ENCODE data around the gene ATP6AP1.
"Not testable (repeated sequence)": the region's sequence is repeated elsewhere in the genome, so short reads cannot be mapped to it uniquely, and the experiment has no call there.

Gene ATP6AP1

GRCh38 chrX:154399527-154400368 lies 28.7 kb upstream of the ATP6AP1 start:
- DNase-seq, result peak; percentile 51

DNA sequence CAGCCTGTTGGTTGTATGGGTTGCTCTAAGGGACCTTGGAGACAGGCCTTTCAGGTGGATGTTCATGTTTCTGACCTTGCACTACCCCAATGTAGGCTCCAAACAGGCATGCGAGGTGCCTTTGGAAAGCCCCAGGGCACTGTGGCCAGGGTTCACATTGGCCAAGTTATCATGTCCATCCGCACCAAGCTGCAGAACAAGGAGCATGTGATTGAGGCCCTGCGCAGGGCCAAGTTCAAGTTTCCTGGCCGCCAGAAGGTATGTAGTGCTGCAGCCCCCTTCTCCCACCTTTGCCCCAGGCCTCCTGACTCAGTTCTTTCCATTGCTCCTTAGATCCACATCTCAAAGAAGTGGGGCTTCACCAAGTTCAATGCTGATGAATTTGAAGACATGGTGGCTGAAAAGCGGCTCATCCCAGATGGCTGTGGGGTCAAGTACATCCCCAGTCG lies 28.1 kb upstream of the ATP6AP1 start:
- DNase-seq, result not testable (repeated sequence)

DNA sequence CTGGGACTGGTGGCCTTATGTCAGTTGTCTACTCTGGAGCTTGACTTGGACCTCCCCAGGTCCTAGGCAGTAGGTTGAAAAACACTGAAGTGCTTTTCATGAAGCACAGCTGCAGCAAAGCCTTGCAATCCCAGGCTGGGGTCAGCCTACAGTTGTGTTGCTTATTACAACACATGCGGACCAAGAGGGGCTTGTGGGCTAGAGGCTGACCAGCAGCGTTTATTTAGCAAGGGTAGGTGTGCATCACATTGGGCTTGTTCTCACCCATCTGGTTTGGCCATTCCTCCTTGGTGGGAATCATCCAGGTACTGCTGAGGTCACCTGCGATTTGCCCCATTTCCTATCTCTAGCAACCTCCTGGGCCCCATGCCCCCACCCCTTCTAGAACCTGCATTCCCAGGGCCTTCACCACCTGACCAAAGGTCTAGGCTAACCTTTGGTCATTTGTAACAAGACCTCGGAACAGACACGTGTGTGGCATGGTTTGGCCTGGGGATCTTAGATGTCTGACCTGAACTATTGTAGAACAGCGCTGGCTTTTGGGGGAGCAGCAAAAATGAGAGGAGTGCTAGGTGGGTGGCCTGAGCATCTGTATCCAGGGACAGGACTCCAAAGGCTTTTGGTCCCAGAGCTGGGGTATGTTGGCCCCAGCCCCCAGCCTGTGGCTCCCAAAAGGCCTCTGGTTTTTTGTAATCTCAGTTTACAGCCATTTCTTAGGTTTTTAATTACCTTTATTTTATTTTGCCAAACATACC lies 27.3 kb upstream of the ATP6AP1 start:
- peak; percentile 19 for DNase-seq

GRCh38 chrX:154401918-154402621 lies 26.4 kb upstream of the ATP6AP1 start:
- DNase-seq, result no peak

DNA sequence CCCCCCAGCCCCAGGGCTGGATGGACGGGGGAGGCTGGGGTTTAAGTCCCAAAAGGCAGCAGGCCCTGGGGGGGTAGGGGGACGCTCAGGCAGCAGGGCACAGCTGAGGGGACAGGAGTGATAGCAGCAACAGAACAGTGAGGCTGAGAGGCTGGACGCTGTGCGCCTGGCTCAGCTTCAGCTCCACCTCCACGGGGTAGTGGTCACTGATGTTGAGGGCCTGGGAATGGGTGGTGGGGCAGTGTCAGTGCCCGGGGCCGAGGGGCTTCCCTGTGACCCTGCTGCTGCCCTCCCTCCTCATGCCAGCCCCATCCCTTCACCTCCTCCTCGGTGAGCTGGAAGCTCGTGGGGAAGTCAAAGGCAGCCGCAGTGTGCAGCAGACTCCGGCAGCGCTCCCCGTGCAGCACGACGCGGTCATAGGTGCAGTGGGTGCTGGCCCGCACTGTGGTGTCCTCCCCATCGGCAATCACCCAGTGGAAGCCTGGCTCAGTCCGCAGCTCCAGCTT lies 25.8 kb upstream of the ATP6AP1 start:
- DNase-seq, result no peak

DNA sequence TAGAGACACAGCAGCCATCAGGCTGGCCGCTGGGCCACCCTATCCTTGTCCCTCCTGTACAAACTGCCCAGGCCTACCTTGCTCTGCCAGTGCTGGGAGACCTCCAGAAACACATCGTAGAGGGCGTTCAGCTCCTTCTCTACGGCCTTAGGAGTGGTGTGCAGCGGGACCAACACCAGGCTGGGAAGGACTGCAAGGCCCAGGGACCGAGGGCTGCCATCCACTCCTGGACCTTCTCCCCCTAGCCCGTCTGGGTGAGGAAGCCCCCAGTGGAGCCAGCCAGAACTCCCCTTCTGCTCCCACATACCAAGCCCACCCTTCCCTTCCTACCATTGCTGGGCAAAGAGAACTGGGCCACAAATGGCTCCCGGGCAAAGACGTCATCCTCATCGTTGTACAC lies 25.3 kb upstream of the ATP6AP1 start:
- DNase-seq, result no peak

GRCh38 chrX:154403858-154404257 lies 24.6 kb upstream of the ATP6AP1 start:
- no peak for DNase-seq

- no peak for DNase-seq
These were observed 23.8 kb upstream of the ATP6AP1 start for GRCh38 chrX:154404625-154405192.

DNA sequence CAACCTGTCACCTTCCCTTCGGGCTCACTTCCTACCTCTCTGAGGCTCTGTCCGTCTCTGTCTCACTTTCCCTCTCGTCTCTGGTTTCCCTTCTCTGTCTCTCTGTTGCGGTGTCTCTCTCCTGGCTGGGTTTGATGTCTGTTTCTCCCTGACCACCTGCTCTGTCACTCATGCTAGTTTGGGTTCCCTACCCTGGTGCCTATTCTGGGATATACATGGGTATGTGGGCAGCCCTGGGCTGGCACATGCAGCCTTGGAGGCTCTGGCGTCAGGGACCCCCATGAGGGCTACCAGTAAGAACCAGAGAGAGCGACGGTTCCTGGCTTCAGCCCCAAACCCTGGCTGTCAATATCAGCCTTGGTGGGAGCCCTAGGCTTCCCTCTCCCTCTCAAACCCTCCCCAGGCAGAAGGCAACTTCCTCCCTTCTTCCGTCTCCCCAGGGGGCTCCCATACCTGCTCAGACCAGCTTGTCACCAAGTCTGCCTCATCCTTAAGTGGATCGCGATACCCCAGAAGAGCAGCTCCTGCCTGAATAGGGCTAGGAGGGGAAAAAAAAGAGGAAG lies 19.7 kb upstream of the ATP6AP1 start:
- no peak for DNase-seq

DNA sequence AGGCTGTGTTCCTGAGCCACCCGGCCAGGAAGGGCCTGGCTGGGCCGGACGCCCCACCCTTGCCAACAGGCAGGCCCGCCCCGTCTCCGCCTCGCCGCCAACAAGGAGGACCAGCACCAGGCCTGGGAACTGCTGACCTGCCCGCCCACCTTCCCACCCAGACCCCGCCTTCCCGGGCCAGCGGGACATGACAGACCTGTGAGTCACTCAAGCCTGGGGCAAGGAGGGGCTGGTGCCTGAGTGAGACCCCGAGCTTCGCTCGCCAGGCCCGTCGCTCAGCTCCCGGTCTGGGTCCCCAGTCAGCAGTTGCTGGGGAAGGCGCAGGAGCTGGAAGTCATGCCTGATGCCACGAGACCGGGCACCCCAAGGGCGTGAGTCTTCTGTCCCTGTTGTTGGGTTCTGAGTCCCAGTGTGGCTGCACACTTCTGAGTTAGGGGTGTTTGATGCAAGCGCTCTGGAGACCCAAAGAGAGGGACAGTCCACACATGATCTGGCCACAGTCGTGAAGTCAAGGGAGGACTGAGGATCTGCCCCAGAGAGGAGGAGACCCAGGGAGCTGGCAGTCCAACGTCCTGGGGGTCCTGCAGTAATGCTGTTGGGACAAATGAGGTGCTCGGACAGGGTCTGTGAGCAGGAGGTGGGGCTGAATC lies 19.1 kb upstream of the ATP6AP1 start, which contains the start of gene DNASE1L1:
TSS of gene DNASE1L1 (minus strand) at position 33 of the 650 bp plus-strand sequence. CDS start 3,686 bp downstream, outside the sequence.
- DNase-seq, result peak; percentile 21

DNA sequence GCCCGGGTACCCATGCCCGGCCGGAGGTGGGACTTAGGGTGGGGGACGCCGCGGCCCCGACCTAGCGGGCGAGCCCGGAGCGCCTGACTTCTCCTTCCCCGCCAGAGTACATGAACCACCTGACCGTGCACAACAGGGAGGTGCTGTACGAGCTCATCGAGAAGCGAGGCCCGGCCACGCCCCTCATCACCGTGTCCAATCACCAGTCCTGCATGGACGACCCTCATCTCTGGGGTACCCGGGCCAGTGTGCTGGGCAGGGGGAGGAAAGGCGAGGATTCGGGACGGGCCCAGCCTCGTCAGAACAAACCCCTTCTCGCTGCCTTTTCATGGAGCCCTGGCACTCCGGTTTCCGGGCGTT lies 16.5 kb upstream of the ATP6AP1 start:
- peak; percentile 67 for DNase-seq

- DNase-seq, result peak; percentile 56
These were observed 16.0 kb upstream of the ATP6AP1 start for GRCh38 chrX:154412468-154412867.

GRCh38 chrX:154413142-154413541 lies 15.3 kb upstream of the ATP6AP1 start:
- no peak for DNase-seq

- no peak for DNase-seq
These were observed 11.3 kb upstream of the ATP6AP1 start for GRCh38 chrX:154417157-154417556.

GRCh38 chrX:154419189-154419588 lies 9.3 kb upstream of the ATP6AP1 start:
- no peak for DNase-seq

GRCh38 chrX:154419688-154420401 lies 8.6 kb upstream of the ATP6AP1 start:
- DNase-seq, result no peak

GRCh38 chrX:154420402-154420756 lies 8.1 kb upstream of the ATP6AP1 start:
- DNase-seq, result no peak

DNA sequence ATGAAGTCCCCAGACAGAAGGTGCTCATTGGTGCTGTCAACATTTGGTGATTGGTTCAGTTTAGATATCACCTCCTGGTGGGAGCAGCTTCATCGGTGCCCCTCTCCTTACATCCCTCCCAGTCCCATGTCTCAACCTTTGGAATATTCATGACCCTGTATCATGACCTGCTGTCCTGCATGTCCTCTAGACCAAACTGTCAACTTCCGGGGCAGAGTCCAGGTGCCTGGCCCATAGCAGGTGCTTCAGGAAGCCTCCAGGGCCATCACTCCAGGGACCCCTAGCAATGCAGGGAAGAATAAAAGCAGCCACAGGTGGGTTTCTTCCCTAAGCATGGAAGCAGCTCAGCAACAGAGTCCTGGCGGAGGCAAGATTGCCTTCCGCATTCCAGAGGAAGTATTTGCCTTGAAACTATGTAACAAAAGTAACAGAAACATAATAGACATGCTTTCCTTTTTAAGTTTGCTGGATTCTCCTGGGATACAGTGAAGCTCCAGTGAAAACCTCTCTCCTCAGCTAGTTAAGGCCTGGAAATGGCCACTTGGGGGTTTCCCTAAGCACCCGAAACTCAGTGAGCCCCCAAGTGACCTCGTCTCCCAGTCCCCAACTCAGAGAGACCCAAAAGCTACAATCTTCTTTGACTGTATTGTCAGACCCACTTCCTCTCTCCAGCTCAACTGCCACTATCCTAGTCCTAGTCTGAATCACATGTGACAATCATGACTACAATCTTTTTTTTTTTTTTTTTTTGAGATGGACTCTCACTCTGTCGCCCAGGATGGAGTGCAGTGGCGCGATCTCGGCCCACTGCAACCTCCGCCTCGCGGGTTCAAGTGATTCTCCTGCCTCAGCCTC lies 1.3 kb upstream of the ATP6AP1 start:
- DNase-seq, result no peak

DNA sequence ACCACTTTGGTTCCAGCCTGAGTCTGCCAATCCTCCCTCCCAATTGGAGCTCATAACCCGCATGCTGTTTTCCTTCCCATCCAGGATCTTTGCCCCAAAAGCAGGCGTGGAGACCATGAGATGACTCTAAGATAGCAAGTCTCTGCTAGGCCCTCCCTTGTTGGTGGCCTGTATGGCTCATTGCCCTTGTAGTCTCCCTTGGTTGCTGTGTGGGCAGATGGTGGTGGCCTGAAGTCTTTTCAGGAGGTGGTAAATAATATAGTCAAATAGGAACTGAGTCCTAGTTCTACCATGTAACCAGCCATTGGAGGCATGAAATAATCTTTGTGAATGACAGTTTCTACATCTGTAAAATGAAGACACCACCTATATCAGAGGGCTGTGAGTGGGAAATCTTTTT lies 1.2 kb downstream of the ATP6AP1 start:
- DNase-seq, result no peak

GRCh38 chrX:154430479-154430878 lies 2.0 kb downstream of the ATP6AP1 start:
- no peak for DNase-seq
